KMS-11 (cell line): ENCODE data around the gene KRT78.

Experiments used
- H2AFZ ChIP-seq: fragments of 200-600 bp; sonication (generic); 2 replicates; pipeline ENCODE4 v1.6.1; 2016; ENCODE audit warnings: antibody characterized with exemption, mixed run types, low read depth
- H3K27ac ChIP-seq: fragments of 200-600 bp; sonication (generic); 2 replicates; pipeline ENCODE4 v1.6.1; 2016; ENCODE audit warnings: mild to moderate bottlenecking, mixed run types
- H3K27me3 ChIP-seq: fragments of 200-600 bp; sonication (generic); 2 replicates; pipeline ENCODE4 v1.6.1; 2017; ENCODE audit warnings: mild to moderate bottlenecking, low read depth, mixed run types, moderate library complexity; ENCODE audit not compliant: insufficient read depth
- H3K36me3 ChIP-seq: fragments of 200-600 bp; sonication (generic); 2 replicates; pipeline ENCODE4 v1.6.1; 2017; ENCODE audit warnings: mild to moderate bottlenecking, mixed run types; ENCODE audit not compliant: insufficient read depth
- H3K4me1 ChIP-seq: fragments of 200-600 bp; sonication (generic); 2 replicates; pipeline ENCODE4 v1.6.1; 2016; ENCODE audit warnings: mild to moderate bottlenecking, low read depth, mixed run types; ENCODE audit not compliant: poor library complexity, severe bottlenecking
- H3K4me2 ChIP-seq: fragments of 200-600 bp; sonication (generic); 2 replicates; pipeline ENCODE4 v1.7.0; 2016; ENCODE audit warnings: mild to moderate bottlenecking, mixed run types
- H3K4me3 ChIP-seq: fragments of 200-600 bp; sonication (generic); IDR thresholded peaks from 2 replicates; pipeline ENCODE4 v1.6.1; 2017; ENCODE audit warnings: low read depth, low read length, mixed read lengths; ENCODE audit not compliant: insufficient read depth
- H3K79me2 ChIP-seq: fragments of 200-600 bp; sonication (generic); 2 replicates; pipeline ENCODE4 v1.6.1; 2016; ENCODE audit warnings: low read depth, mixed run types; ENCODE audit not compliant: insufficient read depth
- H3K9ac ChIP-seq: fragments of 200-600 bp; sonication (generic); 2 replicates; pipeline ENCODE4 v1.6.1; 2016; ENCODE audit warnings: mild to moderate bottlenecking, mixed run types
- H4K20me1 ChIP-seq: fragments of 200-600 bp; sonication (generic); 2 replicates; pipeline ENCODE4 v1.6.1; 2016; ENCODE audit warnings: mild to moderate bottlenecking, mixed run types; ENCODE audit not compliant: insufficient read depth
- TF ChIP-seq, protein P1 (sequence below): fragments of 200-600 bp; sonication (generic); conservative IDR thresholded peaks from 2 replicates; pipeline ENCODE4 v1.6.1; 2017; ENCODE audit warnings: low read depth, mild to moderate bottlenecking, antibody characterized with exemption, low read length, moderate library complexity, mixed read lengths

Gene KRT78

DNA sequence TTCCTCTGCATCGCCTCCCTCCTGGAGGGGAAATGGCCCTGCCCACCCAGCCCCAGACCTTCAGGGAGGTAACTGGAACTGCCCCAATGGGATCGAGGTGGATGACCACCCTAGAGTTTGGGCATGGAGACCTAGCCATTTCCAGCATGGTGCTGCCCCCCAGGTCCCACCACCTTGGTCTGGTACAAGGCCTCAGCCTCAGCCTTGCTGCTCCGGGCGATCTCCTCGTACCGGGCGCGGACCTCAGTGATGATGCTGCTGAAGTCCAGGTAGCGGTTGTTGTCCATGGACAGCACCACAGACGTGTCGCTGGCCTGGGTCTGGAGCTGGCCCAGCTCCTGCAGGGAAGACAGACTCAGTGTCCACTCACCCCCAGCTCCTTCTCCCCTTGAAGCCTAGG is 4.4 kb downstream of the KRT78 start:
- H3K4me1 ChIP-seq: no peaks in the 10 kb centered on the region
- H3K27me3 ChIP-seq: peaks cover 67% of the 10 kb centered on the region
- H3K79me2 ChIP-seq: no peaks in the 10 kb centered on the region
- H3K36me3 ChIP-seq: no peaks in the 10 kb centered on the region
- no peaks in the 10 kb centered on the region for H4K20me1 ChIP-seq
- no peak overlapping the region for H2AFZ ChIP-seq
- no peak overlapping the region for H3K4me2 ChIP-seq
- TF ChIP-seq, protein P1, sequence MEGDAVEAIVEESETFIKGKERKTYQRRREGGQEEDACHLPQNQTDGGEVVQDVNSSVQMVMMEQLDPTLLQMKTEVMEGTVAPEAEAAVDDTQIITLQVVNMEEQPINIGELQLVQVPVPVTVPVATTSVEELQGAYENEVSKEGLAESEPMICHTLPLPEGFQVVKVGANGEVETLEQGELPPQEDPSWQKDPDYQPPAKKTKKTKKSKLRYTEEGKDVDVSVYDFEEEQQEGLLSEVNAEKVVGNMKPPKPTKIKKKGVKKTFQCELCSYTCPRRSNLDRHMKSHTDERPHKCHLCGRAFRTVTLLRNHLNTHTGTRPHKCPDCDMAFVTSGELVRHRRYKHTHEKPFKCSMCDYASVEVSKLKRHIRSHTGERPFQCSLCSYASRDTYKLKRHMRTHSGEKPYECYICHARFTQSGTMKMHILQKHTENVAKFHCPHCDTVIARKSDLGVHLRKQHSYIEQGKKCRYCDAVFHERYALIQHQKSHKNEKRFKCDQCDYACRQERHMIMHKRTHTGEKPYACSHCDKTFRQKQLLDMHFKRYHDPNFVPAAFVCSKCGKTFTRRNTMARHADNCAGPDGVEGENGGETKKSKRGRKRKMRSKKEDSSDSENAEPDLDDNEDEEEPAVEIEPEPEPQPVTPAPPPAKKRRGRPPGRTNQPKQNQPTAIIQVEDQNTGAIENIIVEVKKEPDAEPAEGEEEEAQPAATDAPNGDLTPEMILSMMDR: no peak
- no peak overlapping the region for H3K4me3 ChIP-seq
- no peak overlapping the region for H3K27ac ChIP-seq
- no peak overlapping the region for H3K9ac ChIP-seq

DNA sequence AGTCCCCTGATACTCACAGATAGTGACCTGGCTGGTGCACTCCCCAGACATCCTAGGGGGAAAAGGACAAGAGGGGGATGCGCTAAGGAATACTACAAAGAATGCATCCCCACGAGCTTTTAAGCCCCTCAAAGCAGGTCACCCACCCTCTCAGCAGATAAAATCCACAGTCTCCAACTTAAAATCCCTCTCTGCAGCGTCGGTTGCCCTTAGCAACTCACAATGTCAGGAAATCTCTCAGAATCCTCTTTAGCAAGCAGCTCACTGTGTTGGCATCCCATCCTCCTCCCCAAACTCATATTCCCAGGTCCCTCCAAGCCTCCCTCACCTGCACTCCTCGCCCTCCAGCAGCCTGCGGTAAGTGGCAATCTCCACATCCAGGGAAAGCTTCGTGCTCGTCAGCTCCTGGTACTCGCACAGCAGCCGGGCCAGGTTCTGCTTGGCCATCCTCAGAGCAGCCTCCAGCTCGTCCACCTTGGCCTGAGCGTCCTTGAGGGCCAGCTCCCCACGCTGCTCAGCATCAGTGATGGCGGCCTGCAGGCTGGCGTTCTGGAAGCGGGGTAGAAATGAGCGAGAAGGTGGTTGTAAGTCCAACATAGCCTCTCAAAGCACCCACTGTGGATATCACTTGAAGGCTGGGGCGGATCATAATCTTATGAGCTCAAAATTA is 9.2 kb downstream of the KRT78 start:
- Histone ChIP-seq H3K4me3 (no peak overlapping the region), H3K4me1 (no peaks in the 10 kb centered on the region), H3K9ac (no peak overlapping the region), H3K79me2 (no peaks in the 10 kb centered on the region), H3K27me3 (peaks cover 81% of the 10 kb centered on the region), H3K4me2 (no peak overlapping the region), H3K27ac (no peak overlapping the region), H2AFZ (no peak overlapping the region), H3K36me3 (no peaks in the 10 kb centered on the region), H4K20me1 (no peaks in the 10 kb centered on the region)
- TF ChIP-seq, protein P1: no peak

DNA sequence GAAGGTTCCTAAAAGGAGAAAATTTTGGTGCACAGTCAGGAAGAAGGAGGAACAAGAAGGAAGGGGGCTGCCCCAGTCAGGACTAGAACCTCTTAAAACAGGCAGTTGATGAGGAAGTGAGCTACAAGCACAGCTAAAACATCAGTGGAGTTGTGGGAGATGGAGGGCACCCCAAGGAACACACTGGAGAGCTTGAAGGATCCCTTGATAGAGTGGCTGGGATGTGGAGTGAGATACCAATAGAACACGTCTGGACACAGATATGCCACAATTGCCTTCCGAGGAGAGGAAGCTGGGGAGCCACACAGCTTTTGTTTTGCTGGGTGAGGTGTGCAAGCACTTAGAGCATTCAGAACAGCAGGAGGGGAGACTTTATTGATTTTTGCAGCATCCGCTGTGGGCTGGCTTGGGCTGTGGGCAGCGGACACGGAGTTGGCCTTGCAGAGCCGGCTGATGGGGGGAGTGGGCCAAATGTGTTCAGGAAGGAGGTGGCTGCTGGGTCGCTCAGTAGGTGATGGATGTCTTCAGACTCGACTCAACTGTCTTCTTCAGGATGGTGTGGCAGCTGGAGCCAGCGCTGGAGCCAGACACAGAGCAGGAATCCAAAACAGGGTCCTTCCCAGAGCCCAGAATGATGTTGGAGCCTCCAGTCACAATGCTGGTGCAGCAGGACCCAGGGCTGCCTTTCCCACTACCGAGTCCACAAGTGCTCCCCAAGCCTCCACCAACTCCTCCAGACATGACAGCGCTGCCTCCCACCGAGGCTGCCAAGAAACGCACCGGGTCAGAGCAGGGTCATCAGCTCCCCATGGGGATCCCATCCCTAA is 10.0 kb downstream of the KRT78 start:
- H3K27me3 ChIP-seq: peaks cover 82% of the 10 kb centered on the region
- TF ChIP-seq, protein P1: no peak
- H3K36me3 ChIP-seq: no peaks in the 10 kb centered on the region
- no peaks in the 10 kb centered on the region for H3K4me1 ChIP-seq
- no peak overlapping the region for H2AFZ ChIP-seq
- no peak overlapping the region for H3K27ac ChIP-seq
- H3K79me2 ChIP-seq: no peaks in the 10 kb centered on the region
- no peaks in the 10 kb centered on the region for H4K20me1 ChIP-seq
- no peak overlapping the region for H3K4me2 ChIP-seq
- no peak overlapping the region for H3K9ac ChIP-seq
- H3K4me3 ChIP-seq: no peak overlapping the region

- Histone ChIP-seq H3K36me3 (no peaks in the 10 kb centered on the region), H3K79me2 (no peaks in the 10 kb centered on the region), H2AFZ (no peak overlapping the region), H3K4me3 (no peak overlapping the region), H3K27me3 (peaks cover 84% of the 10 kb centered on the region), H3K27ac (no peak overlapping the region), H3K9ac (no peak overlapping the region), H4K20me1 (no peaks in the 10 kb centered on the region), H3K4me2 (no peak overlapping the region), H3K4me1 (no peaks in the 10 kb centered on the region)
- TF ChIP-seq, protein P1: no peak
Measured at GRCh38 chr12:52837781-52838608, 10.8 kb downstream of the KRT78 start.
